ENCODE results near the gene CYTL1.

DNA sequence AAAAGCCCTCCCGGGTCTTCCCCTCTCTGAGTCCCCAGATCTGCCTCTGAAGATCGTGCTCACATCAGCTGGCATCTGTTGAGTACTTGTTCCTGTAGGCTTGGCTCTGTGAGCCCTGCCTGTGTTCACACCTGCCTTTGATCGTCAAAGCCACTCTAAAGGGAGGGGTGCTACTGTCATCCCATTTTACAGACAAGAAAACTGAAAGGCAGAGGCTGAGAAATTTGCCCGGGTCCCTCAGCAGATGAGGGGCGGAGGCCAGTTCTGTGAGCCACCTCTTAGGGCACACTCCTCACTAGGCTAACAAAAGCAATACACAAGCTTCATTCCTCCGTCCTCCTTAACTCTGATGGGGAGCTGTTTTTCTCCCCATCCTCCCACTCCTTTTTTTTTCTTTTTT, 655 bp downstream of the CYTL1 start:
- TF ChIP-seq, protein P1, sequence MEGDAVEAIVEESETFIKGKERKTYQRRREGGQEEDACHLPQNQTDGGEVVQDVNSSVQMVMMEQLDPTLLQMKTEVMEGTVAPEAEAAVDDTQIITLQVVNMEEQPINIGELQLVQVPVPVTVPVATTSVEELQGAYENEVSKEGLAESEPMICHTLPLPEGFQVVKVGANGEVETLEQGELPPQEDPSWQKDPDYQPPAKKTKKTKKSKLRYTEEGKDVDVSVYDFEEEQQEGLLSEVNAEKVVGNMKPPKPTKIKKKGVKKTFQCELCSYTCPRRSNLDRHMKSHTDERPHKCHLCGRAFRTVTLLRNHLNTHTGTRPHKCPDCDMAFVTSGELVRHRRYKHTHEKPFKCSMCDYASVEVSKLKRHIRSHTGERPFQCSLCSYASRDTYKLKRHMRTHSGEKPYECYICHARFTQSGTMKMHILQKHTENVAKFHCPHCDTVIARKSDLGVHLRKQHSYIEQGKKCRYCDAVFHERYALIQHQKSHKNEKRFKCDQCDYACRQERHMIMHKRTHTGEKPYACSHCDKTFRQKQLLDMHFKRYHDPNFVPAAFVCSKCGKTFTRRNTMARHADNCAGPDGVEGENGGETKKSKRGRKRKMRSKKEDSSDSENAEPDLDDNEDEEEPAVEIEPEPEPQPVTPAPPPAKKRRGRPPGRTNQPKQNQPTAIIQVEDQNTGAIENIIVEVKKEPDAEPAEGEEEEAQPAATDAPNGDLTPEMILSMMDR (optimal IDR thresholded peaks at IDR 0.05 in 1 of 3, IDR thresholded peaks at IDR 0.05 in 1 of 3, conservative IDR thresholded peaks at IDR 0.05 in 1 of 3; ENCODE audit: extremely low read depth in 1 of 3, insufficient read depth in 2 of 3, low read length in 3 of 3): no peak
- no peak for TF ChIP-seq EZH2 (IDR thresholded peaks at IDR 0.05; ENCODE audit: low read length)
